ENCODE measurements around the gene DNAH11. TPM values are rescaled to one million over a fixed set of nuclear protein-coding genes. Genes with fewer than 3 reads are reported as not detected.
"Not testable (repeated sequence)": the region's sequence is repeated elsewhere in the genome, so short reads cannot be mapped to it uniquely, and the experiment has no call there.

Gene DNAH11
- polyA plus RNA-seq, 1 donor from 2014 or later = 0.16 TPM

DNA sequence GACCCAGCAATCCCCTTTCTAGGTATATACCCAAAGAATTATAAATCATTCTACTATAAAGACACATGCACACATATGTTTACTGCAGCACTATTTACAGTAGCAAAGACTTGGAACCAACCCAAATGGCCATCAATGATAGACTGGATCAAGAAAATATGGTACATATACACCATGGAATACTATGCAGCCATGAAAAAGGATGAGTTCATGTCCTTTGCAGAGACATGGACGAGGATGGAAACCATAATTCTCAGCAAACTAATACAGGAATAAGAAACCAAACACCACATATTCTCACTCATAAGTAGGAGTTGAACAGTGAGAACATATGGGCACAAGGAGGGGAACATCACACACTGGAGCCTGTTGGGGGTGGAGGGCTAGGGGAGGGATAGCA lies 157.7 kb downstream of the DNAH11 start:
- H3K9ac ChIP-seq (ENCODE audit: low read length); H3K27ac ChIP-seq (ENCODE audit: low read length); H3K27me3 ChIP-seq (ENCODE audit: insufficient read depth, low read depth, low read length); H3F3A ChIP-seq (ENCODE audit: insufficient read depth, low read length, poor library complexity, severe bottlenecking); H4K20me1 ChIP-seq (ENCODE audit: insufficient read depth); H3K79me2 ChIP-seq (replicated peaks; ENCODE audit: insufficient read depth, low read length); H3K4me3 ChIP-seq (ENCODE audit: low read length); H3K4me2 ChIP-seq (ENCODE audit: low read length); H2AFZ ChIP-seq (ENCODE audit: low read depth, low read length); H3K36me3 ChIP-seq (ENCODE audit: insufficient read depth, low read length); H3K9me2 ChIP-seq (ENCODE audit: insufficient read depth, low read length); H3K9me3 ChIP-seq (ENCODE audit: low read length): not testable (repeated sequence)

DNA sequence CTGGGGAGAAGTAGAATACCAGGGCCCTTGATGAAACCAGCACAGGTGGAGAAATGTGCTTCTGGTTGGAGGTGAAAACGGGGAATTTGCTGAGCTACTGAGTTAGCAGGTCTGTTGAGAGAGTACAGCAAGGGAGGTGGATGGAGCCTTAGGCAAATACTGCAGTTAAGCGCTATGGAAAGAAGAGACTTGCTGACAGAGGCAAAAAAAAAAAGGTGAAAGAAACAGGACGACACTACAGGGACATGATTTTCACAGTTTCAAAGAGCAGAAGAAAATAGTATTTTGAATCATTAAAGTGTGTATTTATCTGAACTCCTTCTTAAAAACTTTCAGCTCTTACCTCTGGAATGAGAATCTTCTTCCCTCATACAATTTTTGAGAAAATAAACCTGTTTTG lies 159.5 kb downstream of the DNAH11 start:
- no peaks in the 10 kb centered on the region for H3K27me3 ChIP-seq (ENCODE audit: insufficient read depth, low read depth, low read length)
- no peak overlapping the region for H2AFZ ChIP-seq (ENCODE audit: low read depth, low read length)
- no peak overlapping the region for H3K27ac ChIP-seq (ENCODE audit: low read length)
- no peak overlapping the region for H3K4me2 ChIP-seq (ENCODE audit: low read length)
- H3K9me2 ChIP-seq (ENCODE audit: insufficient read depth, low read length) = no peaks in the 10 kb centered on the region
- H3K36me3 ChIP-seq (ENCODE audit: insufficient read depth, low read length) = no peaks in the 10 kb centered on the region
- TF ChIP-seq TAF1 (IDR thresholded peaks at IDR 0.05; ENCODE audit: low read depth) (no peak), POLR2AphosphoS5 (IDR thresholded peaks at IDR 0.05) (no peak), MXI1 (conservative IDR thresholded peaks at IDR 0.05; ENCODE audit: poor library complexity, severe bottlenecking) (no peak), SMC3 (conservative IDR thresholded peaks at IDR 0.05; ENCODE audit: poor library complexity) (no peak), RAD21 (conservative IDR thresholded peaks at IDR 0.05) (no peak), EZH2 (IDR thresholded peaks at IDR 0.05; ENCODE audit: borderline replicate concordance, insufficient read depth, low read length, poor library complexity, severe bottlenecking) (no peak), EP300 (conservative IDR thresholded peaks at IDR 0.05; ENCODE audit: poor library complexity, severe bottlenecking) (no peak)
- TF ChIP-seq, protein P1, sequence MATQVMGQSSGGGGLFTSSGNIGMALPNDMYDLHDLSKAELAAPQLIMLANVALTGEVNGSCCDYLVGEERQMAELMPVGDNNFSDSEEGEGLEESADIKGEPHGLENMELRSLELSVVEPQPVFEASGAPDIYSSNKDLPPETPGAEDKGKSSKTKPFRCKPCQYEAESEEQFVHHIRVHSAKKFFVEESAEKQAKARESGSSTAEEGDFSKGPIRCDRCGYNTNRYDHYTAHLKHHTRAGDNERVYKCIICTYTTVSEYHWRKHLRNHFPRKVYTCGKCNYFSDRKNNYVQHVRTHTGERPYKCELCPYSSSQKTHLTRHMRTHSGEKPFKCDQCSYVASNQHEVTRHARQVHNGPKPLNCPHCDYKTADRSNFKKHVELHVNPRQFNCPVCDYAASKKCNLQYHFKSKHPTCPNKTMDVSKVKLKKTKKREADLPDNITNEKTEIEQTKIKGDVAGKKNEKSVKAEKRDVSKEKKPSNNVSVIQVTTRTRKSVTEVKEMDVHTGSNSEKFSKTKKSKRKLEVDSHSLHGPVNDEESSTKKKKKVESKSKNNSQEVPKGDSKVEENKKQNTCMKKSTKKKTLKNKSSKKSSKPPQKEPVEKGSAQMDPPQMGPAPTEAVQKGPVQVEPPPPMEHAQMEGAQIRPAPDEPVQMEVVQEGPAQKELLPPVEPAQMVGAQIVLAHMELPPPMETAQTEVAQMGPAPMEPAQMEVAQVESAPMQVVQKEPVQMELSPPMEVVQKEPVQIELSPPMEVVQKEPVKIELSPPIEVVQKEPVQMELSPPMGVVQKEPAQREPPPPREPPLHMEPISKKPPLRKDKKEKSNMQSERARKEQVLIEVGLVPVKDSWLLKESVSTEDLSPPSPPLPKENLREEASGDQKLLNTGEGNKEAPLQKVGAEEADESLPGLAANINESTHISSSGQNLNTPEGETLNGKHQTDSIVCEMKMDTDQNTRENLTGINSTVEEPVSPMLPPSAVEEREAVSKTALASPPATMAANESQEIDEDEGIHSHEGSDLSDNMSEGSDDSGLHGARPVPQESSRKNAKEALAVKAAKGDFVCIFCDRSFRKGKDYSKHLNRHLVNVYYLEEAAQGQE (IDR thresholded peaks at IDR 0.05; ENCODE audit: borderline replicate concordance) = no peak
- TF ChIP-seq, protein P2, sequence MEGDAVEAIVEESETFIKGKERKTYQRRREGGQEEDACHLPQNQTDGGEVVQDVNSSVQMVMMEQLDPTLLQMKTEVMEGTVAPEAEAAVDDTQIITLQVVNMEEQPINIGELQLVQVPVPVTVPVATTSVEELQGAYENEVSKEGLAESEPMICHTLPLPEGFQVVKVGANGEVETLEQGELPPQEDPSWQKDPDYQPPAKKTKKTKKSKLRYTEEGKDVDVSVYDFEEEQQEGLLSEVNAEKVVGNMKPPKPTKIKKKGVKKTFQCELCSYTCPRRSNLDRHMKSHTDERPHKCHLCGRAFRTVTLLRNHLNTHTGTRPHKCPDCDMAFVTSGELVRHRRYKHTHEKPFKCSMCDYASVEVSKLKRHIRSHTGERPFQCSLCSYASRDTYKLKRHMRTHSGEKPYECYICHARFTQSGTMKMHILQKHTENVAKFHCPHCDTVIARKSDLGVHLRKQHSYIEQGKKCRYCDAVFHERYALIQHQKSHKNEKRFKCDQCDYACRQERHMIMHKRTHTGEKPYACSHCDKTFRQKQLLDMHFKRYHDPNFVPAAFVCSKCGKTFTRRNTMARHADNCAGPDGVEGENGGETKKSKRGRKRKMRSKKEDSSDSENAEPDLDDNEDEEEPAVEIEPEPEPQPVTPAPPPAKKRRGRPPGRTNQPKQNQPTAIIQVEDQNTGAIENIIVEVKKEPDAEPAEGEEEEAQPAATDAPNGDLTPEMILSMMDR (IDR thresholded peaks at IDR 0.05; ENCODE audit: poor library complexity, severe bottlenecking) = no peak
- no peaks in the 10 kb centered on the region for H3K9me3 ChIP-seq (ENCODE audit: low read length)
- no peak overlapping the region for H3K9ac ChIP-seq (ENCODE audit: low read length)
- no peak overlapping the region for H3K4me3 ChIP-seq (ENCODE audit: low read length)
- H3K79me2 ChIP-seq (replicated peaks; ENCODE audit: insufficient read depth, low read length) = no peaks in the 10 kb centered on the region
- no peaks in the 10 kb centered on the region for H3F3A ChIP-seq (ENCODE audit: insufficient read depth, low read length, poor library complexity, severe bottlenecking)
- H4K20me1 ChIP-seq (ENCODE audit: insufficient read depth) = no peaks in the 10 kb centered on the region

DNA sequence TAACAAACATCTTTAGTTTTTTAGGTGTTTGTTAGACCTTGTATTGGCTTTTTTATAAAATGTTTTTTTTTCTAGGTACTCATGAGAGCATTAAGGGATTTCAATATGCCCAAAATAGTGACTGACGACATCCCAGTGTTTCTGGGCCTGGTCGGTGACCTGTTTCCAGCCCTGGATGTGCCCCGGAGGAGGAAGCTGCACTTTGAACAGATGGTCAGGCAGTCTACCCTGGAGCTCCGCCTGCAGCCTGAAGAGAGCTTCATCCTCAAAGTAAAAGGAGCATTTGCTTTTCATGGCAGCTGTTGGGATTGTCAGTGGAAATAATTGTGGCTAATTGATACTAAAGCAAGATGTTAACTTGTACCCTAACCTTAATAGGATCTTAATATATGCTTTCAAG lies 161.5 kb downstream of the DNAH11 start:
- no peaks in the 10 kb centered on the region for H3K79me2 ChIP-seq (replicated peaks; ENCODE audit: insufficient read depth, low read length)
- TF ChIP-seq, protein P2 (IDR thresholded peaks at IDR 0.05; ENCODE audit: poor library complexity, severe bottlenecking) = no peak
- no peak for TF ChIP-seq RAD21 (conservative IDR thresholded peaks at IDR 0.05)
- no peak for TF ChIP-seq POLR2AphosphoS5 (IDR thresholded peaks at IDR 0.05)
- TF ChIP-seq TAF1 (IDR thresholded peaks at IDR 0.05; ENCODE audit: low read depth) = no peak
- TF ChIP-seq, protein P1 (IDR thresholded peaks at IDR 0.05; ENCODE audit: borderline replicate concordance) = no peak
- TF ChIP-seq MXI1 (conservative IDR thresholded peaks at IDR 0.05; ENCODE audit: poor library complexity, severe bottlenecking) = no peak
- no peak for TF ChIP-seq EP300 (conservative IDR thresholded peaks at IDR 0.05; ENCODE audit: poor library complexity, severe bottlenecking)
- no peak for TF ChIP-seq SMC3 (conservative IDR thresholded peaks at IDR 0.05; ENCODE audit: poor library complexity)
- TF ChIP-seq EZH2 (IDR thresholded peaks at IDR 0.05; ENCODE audit: borderline replicate concordance, insufficient read depth, low read length, poor library complexity, severe bottlenecking) = no peak
- H2AFZ ChIP-seq (ENCODE audit: low read depth, low read length) = no peak overlapping the region

More for the DNA sequence above, 161.5 kb downstream of the DNAH11 start:
- Histone ChIP-seq H3K4me3 (ENCODE audit: low read length) (no peak overlapping the region), H3F3A (ENCODE audit: insufficient read depth, low read length, poor library complexity, severe bottlenecking) (no peaks in the 10 kb centered on the region), H3K4me2 (ENCODE audit: low read length) (no peak overlapping the region), H3K9me3 (ENCODE audit: low read length) (no peaks in the 10 kb centered on the region), H3K9me2 (ENCODE audit: insufficient read depth, low read length) (no peaks in the 10 kb centered on the region), H3K27ac (ENCODE audit: low read length) (no peak overlapping the region), H3K27me3 (ENCODE audit: insufficient read depth, low read depth, low read length) (no peaks in the 10 kb centered on the region), H3K36me3 (ENCODE audit: insufficient read depth, low read length) (no peaks in the 10 kb centered on the region), H3K9ac (ENCODE audit: low read length) (no peak overlapping the region), H4K20me1 (ENCODE audit: insufficient read depth) (no peaks in the 10 kb centered on the region)

Data from neural cell (in vitro differentiated cells).